ENCODE results near the gene NCOA1.
"Not testable (repeated sequence)": the region's sequence is repeated elsewhere in the genome, so short reads cannot be mapped to it uniquely, and the experiment has no call there.

NCOA1 gene

DNA sequence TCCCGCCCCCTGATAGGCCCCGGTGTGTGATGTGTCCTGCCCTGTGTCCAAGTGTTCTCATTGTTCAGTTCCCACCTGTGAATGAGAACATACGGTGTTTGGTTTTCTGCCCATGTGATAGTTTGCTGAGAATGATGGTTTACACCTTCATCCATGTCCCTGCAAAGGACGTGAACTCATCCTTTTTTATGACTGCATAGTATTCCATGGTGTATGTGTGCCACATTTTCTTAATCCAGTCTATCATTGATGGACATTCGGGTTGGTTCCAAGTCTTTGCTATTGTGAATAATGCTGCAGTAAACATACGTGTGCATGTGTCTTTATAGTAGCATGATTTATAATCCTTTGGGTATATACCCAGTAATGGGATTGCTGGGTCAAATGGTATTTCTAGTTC is 40.6 kb downstream of the NCOA1 start:
- in situ Hi-C loops (cut with HindIII; ENCODE audit: low sequenced_read_pairs): not testable (repeated sequence)

GRCh38 chr2:24532057-24532456 is 41.0 kb downstream of the NCOA1 start:
- in situ Hi-C loops (cut with HindIII; ENCODE audit: low sequenced_read_pairs): not testable (repeated sequence)

DNA sequence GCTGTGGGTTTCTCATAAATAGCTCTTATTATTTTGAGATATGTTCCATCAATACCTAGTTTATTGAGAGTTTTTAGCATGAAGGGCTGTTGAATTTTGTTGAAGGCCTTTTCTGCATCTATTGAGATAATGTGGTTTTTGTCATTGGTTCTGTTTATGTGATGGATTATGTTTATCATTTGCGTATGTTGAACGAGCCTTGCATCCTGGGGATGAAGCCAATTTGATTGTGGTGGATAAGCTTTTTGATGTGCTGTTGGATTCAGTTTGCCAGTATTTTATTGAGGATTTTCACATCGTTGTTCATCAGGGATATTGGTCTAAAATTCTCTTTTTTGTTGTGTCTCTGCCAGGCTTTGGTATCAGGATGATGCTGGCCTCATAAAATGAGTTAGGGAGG is 42.5 kb downstream of the NCOA1 start:
- in situ Hi-C loops (cut with HindIII; ENCODE audit: low sequenced_read_pairs): not testable (repeated sequence)

DNA sequence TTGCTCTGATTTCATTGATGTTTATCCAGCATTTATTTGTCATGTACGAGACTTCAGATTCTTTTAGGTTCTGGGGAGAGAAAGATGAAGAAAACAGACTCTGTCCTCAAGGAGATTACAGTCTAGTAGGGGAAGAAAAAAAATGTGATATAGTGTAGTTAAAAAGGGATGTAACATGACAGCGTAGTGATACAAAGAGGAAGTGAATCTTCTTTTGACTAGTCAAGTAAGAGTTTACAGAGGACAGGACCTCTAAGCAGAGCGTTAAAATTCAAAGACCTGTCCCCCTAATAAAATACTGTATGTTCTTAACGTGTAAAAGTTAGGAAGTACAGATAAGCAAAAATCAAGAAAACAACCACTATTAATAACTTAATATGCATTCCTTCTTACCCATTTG is 47.7 kb downstream of the NCOA1 start:
- in situ Hi-C loops (cut with HindIII; ENCODE audit: low sequenced_read_pairs): no loop called here

GRCh38 chr2:24539258-24539657 is 48.2 kb downstream of the NCOA1 start:
- in situ Hi-C loops (cut with HindIII; ENCODE audit: low sequenced_read_pairs): no loop called here

- in situ Hi-C loops (cut with HindIII; ENCODE audit: low sequenced_read_pairs): no loop called here
Observed at GRCh38 chr2:24540011-24540477, 49.0 kb downstream of the NCOA1 start.

GRCh38 chr2:24541621-24542020 is 50.6 kb downstream of the NCOA1 start:
- in situ Hi-C loops (cut with HindIII; ENCODE audit: low sequenced_read_pairs): no loop called here

DNA sequence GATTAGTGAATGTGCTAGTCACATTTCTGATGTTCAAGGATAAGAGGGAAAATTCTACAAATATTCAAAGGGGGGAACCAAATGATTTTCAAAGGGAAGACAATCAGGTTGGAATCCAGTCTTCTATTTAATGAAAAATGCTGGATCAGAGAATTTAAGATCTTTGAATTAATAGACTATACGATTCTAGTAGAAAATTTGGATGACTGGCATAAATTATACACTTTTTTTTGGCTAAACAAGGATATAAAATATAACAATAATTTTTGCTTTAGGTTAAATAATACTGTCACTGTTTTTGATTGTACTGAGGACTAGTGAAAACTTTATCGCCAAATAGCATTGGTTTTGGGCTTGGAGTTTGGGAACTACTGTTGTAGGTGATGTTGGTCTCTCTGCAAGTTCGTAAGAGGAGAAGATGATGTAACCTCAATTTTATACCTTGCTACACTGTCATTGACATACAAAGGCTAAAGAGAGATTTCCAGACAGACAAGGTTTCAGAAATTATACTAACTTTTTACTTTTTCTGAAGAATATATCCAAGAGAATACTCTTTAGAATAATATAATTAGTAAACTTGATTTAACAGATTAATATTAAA is 51.3 kb downstream of the NCOA1 start:
- in situ Hi-C loops (cut with HindIII; ENCODE audit: low sequenced_read_pairs): no loop called here

DNA sequence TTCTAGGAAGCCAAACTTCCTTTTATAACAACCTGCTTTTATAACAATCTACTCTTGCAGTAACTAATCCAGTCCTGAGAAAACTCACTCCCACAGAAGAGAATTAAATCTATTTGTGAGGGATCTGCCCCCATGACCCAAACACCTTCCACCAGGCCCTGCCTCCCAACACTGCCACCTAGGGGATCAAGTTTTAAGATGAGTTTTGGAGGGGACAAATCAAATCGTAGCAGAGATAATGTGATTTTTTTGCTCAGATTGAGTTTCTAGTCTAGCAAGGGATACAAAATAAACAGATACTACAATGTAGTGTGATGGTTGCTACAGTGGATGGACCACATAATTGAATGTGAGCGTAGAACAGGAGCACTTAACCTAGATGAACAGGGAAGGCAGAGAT is 52.2 kb downstream of the NCOA1 start:
- in situ Hi-C loops (cut with HindIII; ENCODE audit: low sequenced_read_pairs): no loop called here

GRCh38 chr2:24544456-24545115 is 53.5 kb downstream of the NCOA1 start:
- in situ Hi-C loops (cut with HindIII; ENCODE audit: low sequenced_read_pairs): no loop called here

DNA sequence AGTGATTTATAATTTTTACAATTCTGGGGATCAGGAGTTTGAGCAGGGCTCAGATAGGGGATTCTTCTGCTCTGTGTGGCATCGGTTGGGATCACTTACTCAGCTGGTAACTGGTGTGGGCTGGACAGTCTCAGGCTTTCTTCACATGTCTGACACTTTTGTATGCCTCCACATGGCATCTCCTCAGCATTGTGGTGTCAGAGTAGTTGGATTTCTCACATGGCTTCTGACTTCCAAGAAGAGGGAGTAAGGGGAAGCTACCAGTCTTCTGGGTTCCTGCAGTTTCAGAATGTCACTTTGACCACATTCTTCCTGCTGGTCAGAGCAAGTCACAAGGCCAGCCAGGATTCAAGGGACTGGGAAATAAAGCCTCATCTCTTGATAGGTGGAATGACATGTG is 55.6 kb downstream of the NCOA1 start:
- in situ Hi-C loops (cut with HindIII; ENCODE audit: low sequenced_read_pairs): no loop called here

GRCh38 chr2:24548058-24548457 is 57.0 kb downstream of the NCOA1 start:
- in situ Hi-C loops (cut with HindIII; ENCODE audit: low sequenced_read_pairs): no loop called here

GRCh38 chr2:24550301-24550700 is 59.2 kb downstream of the NCOA1 start:
- in situ Hi-C loops (cut with HindIII; ENCODE audit: low sequenced_read_pairs): not testable (repeated sequence)

GRCh38 chr2:24551016-24551415 is 60.0 kb downstream of the NCOA1 start:
- in situ Hi-C loops (cut with HindIII; ENCODE audit: low sequenced_read_pairs): no loop called here

- in situ Hi-C loops (cut with HindIII; ENCODE audit: low sequenced_read_pairs): no loop called here
Observed at GRCh38 chr2:24552836-24553235, 61.8 kb downstream of the NCOA1 start.

DNA sequence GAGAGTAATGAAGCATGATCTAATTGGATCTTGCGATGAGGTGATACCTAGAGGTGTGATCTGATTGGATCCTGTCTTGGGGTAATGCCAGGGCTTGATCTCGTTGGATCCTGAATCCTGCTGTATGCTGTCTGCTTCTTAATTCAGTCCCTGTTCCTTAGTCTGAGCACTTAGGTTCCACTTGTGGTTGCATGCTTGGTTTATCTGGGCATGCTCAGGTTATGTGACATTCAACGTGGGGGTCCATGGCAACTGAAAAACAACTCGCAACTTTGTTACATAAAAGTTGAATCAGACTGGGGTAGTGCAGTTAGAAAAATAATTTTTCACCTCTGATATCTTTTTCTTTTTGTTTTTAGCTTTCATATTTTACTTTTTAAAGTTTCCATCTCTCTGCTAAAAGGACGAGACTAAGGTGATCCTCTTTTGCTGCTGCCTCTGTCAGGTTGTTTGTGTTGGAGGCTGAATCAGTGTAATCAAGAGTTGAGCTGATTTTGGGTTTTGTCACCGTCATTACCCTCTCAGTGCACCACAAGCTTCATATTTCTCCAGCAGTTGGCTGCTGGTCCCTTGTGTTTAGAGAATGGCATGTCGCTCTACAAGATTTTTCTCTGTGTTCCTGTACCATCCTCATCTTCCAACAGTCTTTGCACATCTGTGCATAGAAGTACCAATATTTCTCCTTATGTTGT is 67.9 kb downstream of the NCOA1 start:
- in situ Hi-C loops (cut with HindIII; ENCODE audit: low sequenced_read_pairs): loop anchor here (5.0 kb wide), 1 partner anchor 52 kb away; no protein-coding TSS in a partner anchor

GRCh38 chr2:24559473-24560113 is 68.5 kb downstream of the NCOA1 start:
- in situ Hi-C loops (cut with HindIII; ENCODE audit: low sequenced_read_pairs): loop anchor here (5.0 kb wide), 1 partner anchor 52 kb away; no protein-coding TSS in a partner anchor

DNA sequence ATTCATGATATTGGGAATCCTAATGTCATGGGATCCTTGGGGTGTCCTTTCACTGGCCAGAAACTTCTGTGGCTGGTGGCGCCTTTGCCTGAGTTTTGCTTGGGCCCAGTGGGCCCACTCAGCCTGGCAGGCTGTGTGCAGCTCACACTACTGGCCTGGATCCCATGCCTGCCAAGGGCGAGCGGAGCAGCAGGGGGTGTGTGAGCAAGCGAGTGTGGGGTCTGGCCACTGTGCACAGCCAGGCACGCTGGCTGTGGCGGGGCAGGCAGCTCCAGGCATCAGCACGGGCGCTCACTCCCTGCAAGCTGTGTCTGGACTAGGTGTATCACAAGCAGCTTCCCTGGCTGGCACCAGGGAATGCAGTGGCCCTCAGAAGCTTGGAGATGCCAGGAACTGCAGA is 74.5 kb downstream of the NCOA1 start:
- in situ Hi-C loops (cut with HindIII; ENCODE audit: low sequenced_read_pairs): no loop called here

DNA sequence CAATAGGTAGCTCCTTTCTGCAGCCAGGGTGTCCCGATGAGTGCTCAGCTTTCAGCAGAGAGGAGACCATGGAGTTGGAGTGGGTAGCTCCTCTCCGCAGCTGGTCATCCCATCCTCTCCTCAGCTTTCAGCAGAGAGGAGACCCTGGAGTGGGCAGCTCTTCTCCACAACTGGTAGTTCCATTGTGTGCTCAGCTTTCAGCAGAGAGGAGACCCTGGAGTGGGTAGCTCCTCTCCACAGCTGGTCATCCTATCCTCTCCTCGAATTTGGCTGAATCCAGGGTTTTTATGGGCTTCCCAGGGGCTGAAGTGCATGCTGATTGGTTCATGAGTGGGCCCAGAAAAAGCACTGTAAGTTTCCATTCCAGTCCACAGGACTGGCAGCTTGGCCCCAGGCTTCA is 75.2 kb downstream of the NCOA1 start:
- in situ Hi-C loops (cut with HindIII; ENCODE audit: low sequenced_read_pairs): no loop called here

DNA sequence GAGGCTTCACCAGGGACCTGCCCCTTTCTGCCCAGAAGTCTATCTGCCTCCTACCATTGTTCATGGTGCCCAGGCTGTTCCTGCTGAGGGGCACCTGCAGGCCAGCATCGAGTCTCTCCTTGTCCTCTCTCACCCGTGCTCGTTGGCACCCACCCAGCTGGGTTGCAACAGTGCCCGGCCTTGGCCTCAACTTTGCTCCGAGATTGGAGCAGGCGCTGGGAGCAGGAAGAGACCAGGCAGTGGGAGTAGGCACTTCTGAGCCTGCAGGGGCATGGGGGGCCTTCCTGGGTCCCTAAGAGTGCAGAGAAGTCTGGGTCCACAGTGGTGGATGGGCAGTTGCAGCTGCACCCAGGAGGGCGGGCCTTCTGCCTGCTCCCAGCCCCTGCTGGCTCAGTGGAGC is 75.6 kb downstream of the NCOA1 start:
- in situ Hi-C loops (cut with HindIII; ENCODE audit: low sequenced_read_pairs): no loop called here

GRCh38 chr2:24568551-24568950 is 77.5 kb downstream of the NCOA1 start:
- in situ Hi-C loops (cut with HindIII; ENCODE audit: low sequenced_read_pairs): no loop called here

DNA sequence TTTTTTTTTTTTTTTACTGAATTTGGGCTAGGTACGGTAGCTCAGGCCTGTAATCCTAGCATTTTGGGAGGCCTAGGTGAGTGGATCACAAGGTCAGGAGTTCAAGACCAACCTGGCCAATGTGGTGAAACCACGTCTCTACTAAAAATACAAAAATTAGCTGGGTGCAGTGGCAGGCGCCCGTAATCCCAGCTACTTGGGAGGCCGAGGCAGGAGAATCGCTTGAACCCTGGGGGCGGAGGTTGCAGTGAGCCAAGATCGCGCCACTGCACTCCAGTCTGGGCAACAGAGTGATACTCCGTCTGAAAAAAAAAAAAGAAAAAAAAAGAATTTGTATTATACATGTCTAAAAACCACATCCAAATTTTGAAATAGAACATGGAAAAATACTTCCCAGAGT is 78.5 kb downstream of the NCOA1 start:
- in situ Hi-C loops (cut with HindIII; ENCODE audit: low sequenced_read_pairs): not testable (repeated sequence)
